Astrocyte of the spinal cord (primary cell): ENCODE data around the gene SAMD8.
A peak's percentile ranks its signal among the peaks of the same experiment; 100 is the strongest.
"Not testable (repeated sequence)": the region's sequence is repeated elsewhere in the genome, so short reads cannot be mapped to it uniquely, and the experiment has no call there.

Source experiments
- DNase-seq: peaks from one replicate; pipeline ENCODE4 v3.0.0; 2011; ENCODE audit warnings: low read depth, low spot score
- H3K4me3 ChIP-seq: 2 replicates; pipeline ENCODE4 v1.5.1; 2011; ENCODE audit warnings: low read depth, mild to moderate bottlenecking, low read length, moderate library complexity
- CTCF ChIP-seq: IDR thresholded peaks from 2 replicates; pipeline ENCODE4 v1.5.1; 2012; ENCODE audit warnings: low read depth, mild to moderate bottlenecking, low read length, inconsistent platforms
- in situ Hi-C: cut with HindIII; loops from 2 replicates; pipeline ENCODE4 v1.10.0; 2017; ENCODE audit warnings: low sequenced_read_pairs

SAMD8 gene

GRCh38 chr10:75189266-75190096, 78.0 kb downstream of the SAMD8 start:
- H3K4me3 ChIP-seq: no peak overlapping the region
- in situ Hi-C loops: no loop called here
- DNase-seq: no peak
- no peak for TF ChIP-seq CTCF

GRCh38 chr10:75191821-75192568, 80.5 kb downstream of the SAMD8 start:
- peak; percentile 6 for TF ChIP-seq CTCF
- in situ Hi-C loops: no loop called here
- no peak overlapping the region for H3K4me3 ChIP-seq
- peak; percentile 79 for DNase-seq

DNA sequence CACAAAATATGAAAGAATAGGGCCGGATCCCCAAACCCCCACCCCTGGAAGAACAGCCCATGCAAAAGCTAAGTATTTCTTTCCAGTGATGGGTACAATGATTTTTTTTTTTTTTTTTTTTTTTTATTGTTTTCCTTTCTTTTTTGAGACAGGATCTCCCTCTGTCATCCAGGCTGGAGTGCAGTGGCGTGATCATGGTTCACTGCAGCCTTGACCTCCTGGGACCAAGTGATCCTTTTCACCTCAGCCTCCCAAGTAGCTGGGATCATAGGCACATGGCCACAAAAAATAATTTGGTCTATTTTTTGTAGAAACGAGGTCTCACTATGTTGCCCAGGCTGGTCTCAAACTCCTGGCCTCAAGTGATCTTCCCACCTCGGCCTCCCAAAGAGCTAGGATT, 83.2 kb downstream of the SAMD8 start:
- H3K4me3 ChIP-seq, DNase-seq, in situ Hi-C loops: not testable (repeated sequence)

GRCh38 chr10:75195035-75195763, 83.7 kb downstream of the SAMD8 start:
- in situ Hi-C loops: no loop called here
- DNase-seq: peak; percentile 71
- TF ChIP-seq CTCF: no peak
- H3K4me3 ChIP-seq: no peak overlapping the region

GRCh38 chr10:75197066-75197465, 85.6 kb downstream of the SAMD8 start:
- no peak for TF ChIP-seq CTCF
- H3K4me3 ChIP-seq: no peak overlapping the region
- DNase-seq: no peak
- in situ Hi-C loops: no loop called here

DNA sequence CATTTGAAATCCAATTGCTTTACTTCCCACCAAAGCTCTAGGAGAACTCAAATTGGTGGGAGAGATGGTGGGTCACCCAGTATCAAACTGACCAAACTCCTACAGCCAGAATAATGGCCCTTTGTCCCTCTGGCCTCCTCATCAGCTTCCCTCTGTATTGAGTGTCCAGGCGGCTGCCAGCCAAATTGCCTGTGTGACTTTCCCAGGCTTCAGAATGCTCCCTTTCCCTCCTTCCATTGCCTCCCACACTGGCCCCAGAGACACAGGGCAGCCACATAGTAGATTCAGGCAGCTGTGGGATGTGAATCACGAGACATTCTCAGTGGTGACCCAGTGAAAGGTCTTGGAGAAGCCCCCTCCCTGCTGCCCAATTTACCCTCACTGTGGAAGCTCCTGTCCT, 86.5 kb downstream of the SAMD8 start:
- in situ Hi-C loops: no loop called here
- DNase-seq: no peak
- no peak overlapping the region for H3K4me3 ChIP-seq
- no peak for TF ChIP-seq CTCF

DNA sequence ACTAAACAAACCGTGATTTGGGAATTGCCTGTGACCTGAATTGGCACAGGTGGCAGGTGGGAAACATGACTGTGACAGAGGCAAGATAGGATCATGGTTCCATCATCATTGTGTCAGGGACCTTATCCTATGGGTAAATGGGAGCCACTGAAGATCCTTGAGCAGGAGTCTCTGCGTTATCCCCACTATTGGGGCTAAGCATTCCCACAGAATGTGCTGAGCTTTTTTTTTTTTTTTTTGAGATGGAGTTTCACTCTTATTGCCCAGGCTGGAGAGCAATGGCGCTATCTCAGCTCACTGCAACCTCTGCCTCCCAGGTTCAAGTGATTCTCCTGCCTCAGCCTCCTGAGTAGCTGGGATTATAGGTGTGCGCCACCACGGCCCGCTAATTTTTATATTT, 88.5 kb downstream of the SAMD8 start:
- in situ Hi-C loops, H3K4me3 ChIP-seq, DNase-seq: not testable (repeated sequence)
